ENCODE data around the gene RHOXF2B. TPM values are rescaled to one million over a fixed set of nuclear protein-coding genes. Genes with fewer than 3 reads are reported as not detected.
"Not testable (repeated sequence)": the region's sequence is repeated elsewhere in the genome, so short reads cannot be mapped to it uniquely, and the experiment has no call there.

The RHOXF2B gene
- total and polyA plus RNA-seq, 7 donors = not detected

- no peaks in the 10 kb centered on the region for H3K27me3 ChIP-seq (ENCODE audit: insufficient read depth in 3 of 3, low read length in 2 of 3)
- no peak overlapping the region for H3K27ac ChIP-seq
- WGBS, 3 donors = 74 to 85% (median 82%) methylated on average over 1 of the region's 1 CpG
- TF ChIP-seq CTCF (IDR thresholded peaks at IDR 0.05) = no peak
- ATAC-seq (no peak), DNase-seq (no peak)
- intact Hi-C loops (cut with DNase I) = no loop called here
- H3K4me3 ChIP-seq = no peak overlapping the region
- no peaks in the 10 kb centered on the region for H3K36me3 ChIP-seq (ENCODE audit: insufficient read depth in 1 of 2, low read depth in 1 of 2)
- no peaks in the 10 kb centered on the region for H3K4me1 ChIP-seq
- no peaks in the 10 kb centered on the region for H3K9me3 ChIP-seq
Measured at GRCh38 chrX:120109378-120109777, 31.9 kb upstream of the RHOXF2B start.

- WGBS, 3 donors = 85 to 94% (median 88%) methylated on average over 2 of the region's 2 CpGs
- not testable (repeated sequence) for ATAC-seq; H3K27me3 ChIP-seq (ENCODE audit: insufficient read depth in 3 of 3, low read length in 2 of 3)
Measured at GRCh38 chrX:120104707-120105106, 27.2 kb upstream of the RHOXF2B start.

GRCh38 chrX:120101057-120101456, 23.6 kb upstream of the RHOXF2B start:
- H3K27me3 ChIP-seq (ENCODE audit: insufficient read depth in 3 of 3, low read length in 2 of 3); DNase-seq; H3K4me1 ChIP-seq; H3K4me3 ChIP-seq; intact Hi-C loops (cut with DNase I); ATAC-seq; H3K36me3 ChIP-seq (ENCODE audit: insufficient read depth in 1 of 2, low read depth in 1 of 2); H3K27ac ChIP-seq; H3K9me3 ChIP-seq: not testable (repeated sequence)
- 74 to 94% (median 85%) methylated on average over 2 of the region's 2 CpGs for WGBS, 3 donors

More at GRCh38 chrX:120104707-120105106, 27.2 kb upstream of the RHOXF2B start:
- H3K4me3 ChIP-seq; DNase-seq; intact Hi-C loops (cut with DNase I); H3K36me3 ChIP-seq (ENCODE audit: insufficient read depth in 1 of 2, low read depth in 1 of 2); H3K4me1 ChIP-seq; H3K27ac ChIP-seq; H3K9me3 ChIP-seq: not testable (repeated sequence)

- Histone ChIP-seq H3K4me1 (no peaks in the 10 kb centered on the region), H3K36me3 (ENCODE audit: insufficient read depth in 1 of 2, low read depth in 1 of 2) (no peaks in the 10 kb centered on the region), H3K27me3 (ENCODE audit: insufficient read depth in 3 of 3, low read length in 2 of 3) (no peaks in the 10 kb centered on the region), H3K4me3 (no peak overlapping the region), H3K27ac (no peak overlapping the region), H3K9me3 (no peaks in the 10 kb centered on the region)
- ATAC-seq (no peak), DNase-seq (no peak)
- WGBS, 3 donors = 45 to 81% (median 72%) methylated on average over 2 of the region's 2 CpGs
- TF ChIP-seq CTCF (IDR thresholded peaks at IDR 0.05) = no peak
- intact Hi-C loops (cut with DNase I) = loop anchor here in 1 of 2 donors (10.0 kb wide), 1 partner anchor 55 kb away; no protein-coding TSS in a partner anchor
Measured at GRCh38 chrX:120090208-120090607, 12.7 kb upstream of the RHOXF2B start.

- Histone ChIP-seq H3K4me3 (no peak overlapping the region), H3K4me1 (no peaks in the 10 kb centered on the region), H3K9me3 (no peaks in the 10 kb centered on the region), H3K27me3 (ENCODE audit: insufficient read depth in 3 of 3, low read length in 2 of 3) (no peaks in the 10 kb centered on the region), H3K36me3 (ENCODE audit: insufficient read depth in 1 of 2, low read depth in 1 of 2) (no peaks in the 10 kb centered on the region), H3K27ac (no peak overlapping the region)
- ATAC-seq (no peak), DNase-seq (no peak)
- no peak for TF ChIP-seq CTCF (IDR thresholded peaks at IDR 0.05)
- 41 to 56% (median 50%) methylated on average over 10 of the region's 10 CpGs for WGBS, 3 donors
- intact Hi-C loops (cut with DNase I) = no loop called here
Measured at GRCh38 chrX:120087289-120088017, 10.0 kb upstream of the RHOXF2B start.

GRCh38 chrX:120085553-120086185, 8.2 kb upstream of the RHOXF2B start:
- peak in 2 of 4 donors; percentile 41 to 44 for ATAC-seq
- WGBS, 3 donors = no CpG with 5 or more reads among the region's 12 CpGs
- H3K4me3 ChIP-seq; H3K4me1 ChIP-seq; H3K27ac ChIP-seq; H3K9me3 ChIP-seq; H3K36me3 ChIP-seq (ENCODE audit: insufficient read depth in 1 of 2, low read depth in 1 of 2); H3K27me3 ChIP-seq (ENCODE audit: insufficient read depth in 3 of 3, low read length in 2 of 3); intact Hi-C loops (cut with DNase I); DNase-seq: not testable (repeated sequence)

GRCh38 chrX:120066169-120066568, 11.3 kb downstream of the RHOXF2B start:
- H3K9me3 ChIP-seq; ATAC-seq; H3K36me3 ChIP-seq (ENCODE audit: insufficient read depth in 1 of 2, low read depth in 1 of 2); intact Hi-C loops (cut with DNase I); H3K27me3 ChIP-seq (ENCODE audit: insufficient read depth in 3 of 3, low read length in 2 of 3); H3K27ac ChIP-seq; H3K4me3 ChIP-seq; H3K4me1 ChIP-seq: not testable (repeated sequence)
- WGBS, 3 donors = 53 to 82% (median 54%) methylated on average over 1 of the region's 1 CpG
- peak in 1 of 2 donors; percentile 17 for DNase-seq

GRCh38 chrX:120042712-120043111, 34.8 kb downstream of the RHOXF2B start:
- H3K4me3 ChIP-seq; DNase-seq; H3K4me1 ChIP-seq; H3K36me3 ChIP-seq (ENCODE audit: insufficient read depth in 1 of 2, low read depth in 1 of 2); H3K27ac ChIP-seq; H3K27me3 ChIP-seq (ENCODE audit: insufficient read depth in 3 of 3, low read length in 2 of 3); ATAC-seq; intact Hi-C loops (cut with DNase I); H3K9me3 ChIP-seq: not testable (repeated sequence)
- no CpG with 5 or more reads among the region's 6 CpGs for WGBS, 3 donors

Data from psoas muscle (tissue), 8 donors.